ENCODE measurements around the gene GGA2.
"Not testable (repeated sequence)": the region's sequence is repeated elsewhere in the genome, so short reads cannot be mapped to it uniquely, and the experiment has no call there.

GGA2 gene

DNA sequence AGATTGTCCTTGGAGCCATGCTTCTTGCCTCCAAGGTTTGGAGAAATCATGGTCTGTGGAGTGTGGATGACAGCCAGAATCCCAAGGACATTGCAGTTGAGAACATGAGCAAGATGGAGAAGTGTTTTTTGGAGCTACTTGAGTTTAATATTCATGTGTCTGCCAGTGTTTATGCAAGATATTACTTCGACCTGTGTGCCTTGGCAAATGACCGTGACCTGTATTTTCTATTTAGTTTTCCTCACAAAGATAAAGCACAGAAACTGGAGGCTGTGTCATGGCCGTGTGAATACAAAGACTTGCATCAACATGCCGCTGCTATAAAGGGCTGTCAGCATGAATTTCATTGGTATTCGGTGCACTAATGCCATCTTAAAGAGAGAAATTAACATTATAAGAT lies 9.0 kb downstream of the GGA2 start:
- DNase-seq = no peak

DNA sequence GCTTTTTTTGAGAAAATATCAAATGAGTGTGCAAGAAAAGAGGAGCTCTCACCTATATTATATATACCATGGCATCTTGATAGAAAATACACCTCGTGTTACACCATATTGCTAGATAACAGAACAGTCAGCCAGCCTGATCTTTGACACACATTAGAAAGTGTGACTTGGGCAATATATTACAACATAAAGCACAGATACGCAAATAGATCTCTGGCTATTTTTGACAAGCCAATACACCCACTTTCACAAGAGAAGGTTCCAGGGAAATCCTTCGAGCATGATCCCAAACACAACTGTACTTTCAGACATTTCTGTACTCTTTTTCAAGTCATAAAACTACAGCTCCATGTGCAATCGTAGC lies 9.4 kb downstream of the GGA2 start:
- no peak for DNase-seq

DNA sequence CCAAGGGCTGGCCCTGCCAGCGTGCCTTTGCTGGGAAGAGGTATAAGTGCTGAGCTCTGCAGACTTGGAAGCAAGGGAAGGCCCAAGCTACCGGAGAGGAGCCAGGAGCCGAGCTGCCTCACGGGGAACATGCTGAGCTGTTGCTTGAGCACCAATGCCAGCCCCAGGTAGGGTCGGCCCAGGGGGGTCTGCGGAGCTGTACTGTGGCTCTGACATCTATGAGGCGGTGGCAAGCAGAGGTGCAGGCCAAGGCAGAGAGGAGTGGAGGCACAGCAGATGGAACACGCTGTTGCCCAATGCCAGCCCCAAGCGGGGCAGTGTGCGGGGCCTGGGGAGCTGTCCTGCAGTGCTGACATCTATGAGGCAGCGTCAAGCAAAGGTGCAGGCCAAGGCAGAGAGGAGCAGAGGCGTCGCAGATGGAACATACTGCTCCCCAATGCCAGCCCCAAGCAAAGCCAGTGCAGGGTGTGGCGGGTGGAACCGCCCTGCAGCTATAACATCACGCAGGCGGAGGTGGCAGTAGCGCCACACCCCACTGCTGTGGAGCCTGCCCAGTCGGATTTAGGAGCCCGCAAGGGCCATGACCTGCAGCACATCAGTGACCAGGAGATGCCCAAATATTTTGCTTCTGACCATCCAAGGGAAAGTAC lies 10.0 kb downstream of the GGA2 start:
- DNase-seq = no peak

DNA sequence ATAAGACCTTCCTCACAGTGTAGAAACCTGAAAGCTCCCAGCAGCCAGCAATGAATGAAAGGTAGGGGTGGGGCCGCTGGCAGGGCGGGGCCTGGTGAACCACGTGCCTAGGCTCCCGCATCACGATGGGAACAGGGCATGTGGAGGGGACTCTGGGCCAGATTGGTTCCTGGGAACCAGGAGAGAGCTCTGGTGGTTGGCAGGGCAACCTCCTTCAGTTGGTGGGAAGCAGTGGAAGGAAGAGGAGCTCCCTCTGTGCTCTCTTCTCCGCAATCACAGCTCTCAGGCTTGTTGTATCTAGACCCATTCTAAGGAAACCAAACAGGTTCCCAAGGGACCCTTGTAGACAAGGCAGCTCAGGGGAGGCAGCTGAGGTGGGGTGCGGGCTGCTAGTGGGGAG lies 10.5 kb downstream of the GGA2 start:
- no peak for DNase-seq

DNA sequence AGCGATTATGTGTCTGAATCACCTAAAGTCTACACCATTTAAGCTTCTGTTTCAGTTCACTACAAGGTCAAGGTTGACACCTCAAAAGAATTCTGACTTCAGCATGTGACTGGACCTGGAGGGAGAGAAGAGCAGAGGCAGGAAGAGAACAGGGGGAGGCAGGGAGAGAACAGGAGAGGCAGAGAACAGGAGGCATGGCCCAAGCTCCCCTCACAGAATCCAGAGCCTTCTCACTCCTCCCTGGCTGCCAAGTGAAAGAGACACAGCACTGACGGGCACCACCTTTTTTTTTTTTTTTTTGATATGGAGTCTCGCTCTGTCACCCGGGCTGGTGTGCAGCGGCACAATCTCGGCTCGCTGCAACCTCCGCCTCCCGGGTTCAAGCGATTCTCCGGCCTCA lies 11.4 kb downstream of the GGA2 start:
- no peak for DNase-seq

DNA sequence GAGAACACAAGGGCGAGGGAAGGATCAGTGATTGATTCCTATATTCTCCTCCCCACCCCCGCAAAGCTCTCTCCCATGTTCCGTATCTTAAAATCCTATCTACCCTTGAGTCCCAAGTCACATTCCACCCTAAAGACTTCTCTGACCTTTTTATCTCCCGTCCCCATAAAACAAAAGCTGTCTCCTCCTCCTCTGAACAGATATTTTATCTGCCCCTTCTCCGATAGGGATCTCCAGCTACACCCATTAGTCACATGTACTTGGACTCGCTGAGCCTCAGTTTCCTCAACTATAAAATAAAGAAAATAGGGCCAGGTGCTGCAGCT lies 12.8 kb downstream of the GGA2 start:
- DNase-seq = no peak

DNA sequence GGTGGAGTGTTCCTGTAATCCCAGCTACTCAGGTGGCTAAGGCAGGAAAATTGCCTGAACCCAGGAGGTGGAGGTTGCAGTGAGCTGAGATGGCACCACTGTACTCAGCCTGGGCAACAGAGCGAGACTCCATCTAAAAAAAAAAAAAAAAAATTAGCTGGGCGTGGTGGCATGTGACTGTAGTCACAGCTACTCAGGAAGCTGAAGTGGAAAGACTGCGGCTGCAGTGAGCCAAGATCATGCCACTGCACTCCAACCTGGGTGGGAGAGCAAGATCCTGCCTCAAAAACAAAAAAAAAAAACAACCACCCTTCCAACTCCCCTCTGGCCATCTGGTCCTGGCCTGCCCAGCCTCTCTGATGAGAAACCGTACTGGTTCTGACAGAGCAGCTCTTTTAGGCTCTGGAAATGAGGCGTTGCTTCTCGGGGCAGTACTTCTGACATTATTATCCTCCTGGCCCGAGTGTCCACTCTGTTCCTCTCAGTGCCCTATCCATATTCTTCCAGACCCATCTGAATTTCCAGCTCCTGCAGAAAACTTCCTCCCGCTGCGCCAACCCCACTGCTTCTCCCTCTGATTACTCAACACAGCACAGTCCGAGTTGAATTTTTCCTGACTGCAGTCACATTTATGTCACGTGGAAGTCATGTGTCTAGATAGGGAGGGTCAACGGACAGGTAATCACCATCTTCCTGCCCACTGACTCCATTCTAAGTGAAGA lies 13.3 kb downstream of the GGA2 start:
- DNase-seq = no peak

DNA sequence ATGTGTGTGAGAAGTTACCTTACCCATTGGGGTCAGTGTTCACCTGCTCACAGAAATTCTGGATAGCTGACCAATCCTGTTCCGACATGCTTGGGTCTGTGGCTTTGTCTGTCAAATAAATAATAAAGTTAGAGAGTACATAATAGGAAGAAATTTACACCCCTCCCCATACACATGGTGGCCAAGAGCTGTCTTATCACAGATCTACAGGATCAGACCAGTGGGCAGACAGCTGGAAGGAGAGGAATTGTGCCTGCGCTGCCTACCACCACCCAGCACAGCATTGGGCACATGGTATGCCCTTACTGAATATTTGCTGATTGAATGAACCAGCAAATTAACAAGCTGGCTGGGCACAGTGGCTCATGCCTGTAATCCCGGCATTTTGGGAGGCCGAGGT lies 14.6 kb downstream of the GGA2 start:
- no peak for DNase-seq

DNA sequence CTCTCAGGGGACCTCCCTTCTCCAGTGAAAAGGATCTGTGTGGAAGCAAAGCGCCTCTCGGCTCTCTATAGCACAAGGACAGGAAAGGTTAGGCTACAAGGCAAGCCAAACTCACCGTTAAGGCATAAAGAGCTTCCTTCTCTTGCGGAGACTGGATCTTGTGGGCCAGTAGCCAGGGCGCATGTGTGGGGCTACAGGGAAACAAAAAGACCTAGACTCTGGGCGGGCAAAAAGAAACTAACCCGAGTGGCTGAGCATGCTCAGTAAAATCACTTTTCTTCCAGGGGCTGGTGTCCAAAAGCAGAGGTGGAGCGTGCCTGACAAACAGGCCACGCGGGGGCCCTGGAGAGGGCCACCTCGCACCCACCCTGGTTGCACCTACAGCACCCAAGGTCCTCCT lies 16.1 kb downstream of the GGA2 start:
- DNase-seq = no peak

DNA sequence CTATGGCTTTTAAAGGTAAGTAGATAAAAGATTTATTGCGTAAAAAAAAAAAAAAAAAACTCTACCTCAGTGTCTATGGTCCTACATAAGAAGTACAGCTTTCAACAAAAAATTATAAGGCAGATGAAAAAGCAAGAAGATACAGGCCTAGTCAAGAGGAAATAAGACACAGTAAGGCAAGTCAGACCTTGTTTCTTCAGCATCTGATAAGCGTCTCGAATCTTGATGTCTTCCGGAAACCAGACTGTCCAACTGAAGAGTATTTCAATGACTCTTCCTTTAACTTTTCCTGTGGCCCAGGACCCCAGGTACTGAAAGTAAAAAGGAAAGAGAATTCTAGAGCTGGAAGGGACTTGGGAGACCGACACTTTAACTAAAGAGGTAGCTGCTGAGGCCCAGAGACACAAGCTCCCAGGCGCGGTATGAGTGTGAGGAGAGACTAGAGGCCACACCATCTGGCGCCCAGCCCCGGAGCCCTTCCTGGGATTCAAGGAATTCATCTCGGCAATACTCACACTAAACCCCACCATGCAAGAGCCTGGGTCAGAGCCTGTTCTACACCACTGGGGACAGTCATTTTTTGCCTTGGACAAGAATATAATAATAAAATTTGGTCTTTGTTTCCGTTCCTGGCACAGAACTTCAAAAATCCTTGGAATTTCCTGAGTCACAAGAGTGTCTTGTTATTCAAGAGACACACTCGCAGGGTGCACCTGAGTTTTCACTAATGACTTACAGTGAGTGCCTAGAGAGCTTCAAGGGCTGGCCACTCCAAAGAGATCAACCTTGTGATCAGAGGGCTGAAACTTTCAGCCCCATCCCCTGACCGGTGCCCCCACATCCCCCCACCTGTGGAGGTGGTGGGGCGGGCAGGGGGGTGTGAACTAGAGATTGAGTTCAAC lies 18.6 kb downstream of the GGA2 start:
- DNase-seq = no peak

DNA sequence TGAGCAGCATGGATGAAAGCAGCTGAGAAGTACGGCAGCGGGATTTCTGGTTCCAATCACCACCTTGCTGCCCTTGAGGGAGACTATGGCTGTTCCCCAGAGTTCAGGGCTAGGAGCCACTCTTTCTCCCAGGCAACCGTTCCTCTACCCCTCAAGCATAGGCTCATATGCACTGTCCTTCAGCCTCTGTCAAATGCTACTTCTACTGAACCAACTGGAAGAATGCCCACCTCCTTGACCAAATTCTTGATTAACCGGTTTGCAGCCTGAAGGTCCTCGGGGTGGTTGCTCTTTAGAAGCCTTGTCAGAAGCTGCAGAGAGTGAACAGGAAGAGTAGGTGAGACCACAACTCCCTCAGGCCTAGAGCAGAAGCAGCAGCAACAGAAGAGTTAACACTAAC lies 23.8 kb downstream of the GGA2 start:
- no peak for DNase-seq

DNA sequence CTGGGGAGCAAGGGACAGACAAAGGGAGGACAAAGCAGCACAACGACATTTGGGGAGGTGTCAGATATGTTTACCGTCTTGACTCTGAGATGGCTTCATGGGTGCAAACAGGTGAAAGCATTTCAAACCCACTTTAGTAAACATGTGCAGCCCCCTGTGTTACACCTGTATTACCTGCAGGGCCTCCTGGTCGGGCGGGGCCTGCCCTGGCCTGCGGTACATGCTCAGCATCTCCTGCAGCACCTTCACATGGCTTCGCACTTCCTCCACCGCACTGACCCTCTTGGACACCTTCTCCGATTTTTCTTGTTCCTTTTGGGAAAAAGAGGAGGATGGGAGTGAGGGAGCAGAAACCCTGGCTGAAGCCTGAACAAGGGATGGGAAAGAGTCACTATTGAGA lies 24.5 kb downstream of the GGA2 start:
- DNase-seq = no peak

DNA sequence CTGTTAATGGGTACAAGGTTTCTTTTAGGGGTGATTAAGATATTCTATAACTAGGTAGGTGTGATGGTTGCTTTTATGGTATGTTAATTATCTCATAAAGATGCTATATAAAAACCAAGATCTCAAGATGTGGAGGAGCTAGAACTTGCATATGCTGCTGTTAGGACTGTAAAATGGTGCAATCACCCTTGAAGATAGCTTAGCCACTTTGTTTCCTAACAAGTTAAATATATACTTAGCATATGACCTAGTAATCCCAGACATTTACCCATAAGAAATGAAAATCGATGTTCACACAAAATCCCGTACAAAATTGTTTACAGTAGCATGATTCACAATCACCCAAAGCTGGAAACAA lies 25.1 kb downstream of the GGA2 start:
- no peak for DNase-seq

DNA sequence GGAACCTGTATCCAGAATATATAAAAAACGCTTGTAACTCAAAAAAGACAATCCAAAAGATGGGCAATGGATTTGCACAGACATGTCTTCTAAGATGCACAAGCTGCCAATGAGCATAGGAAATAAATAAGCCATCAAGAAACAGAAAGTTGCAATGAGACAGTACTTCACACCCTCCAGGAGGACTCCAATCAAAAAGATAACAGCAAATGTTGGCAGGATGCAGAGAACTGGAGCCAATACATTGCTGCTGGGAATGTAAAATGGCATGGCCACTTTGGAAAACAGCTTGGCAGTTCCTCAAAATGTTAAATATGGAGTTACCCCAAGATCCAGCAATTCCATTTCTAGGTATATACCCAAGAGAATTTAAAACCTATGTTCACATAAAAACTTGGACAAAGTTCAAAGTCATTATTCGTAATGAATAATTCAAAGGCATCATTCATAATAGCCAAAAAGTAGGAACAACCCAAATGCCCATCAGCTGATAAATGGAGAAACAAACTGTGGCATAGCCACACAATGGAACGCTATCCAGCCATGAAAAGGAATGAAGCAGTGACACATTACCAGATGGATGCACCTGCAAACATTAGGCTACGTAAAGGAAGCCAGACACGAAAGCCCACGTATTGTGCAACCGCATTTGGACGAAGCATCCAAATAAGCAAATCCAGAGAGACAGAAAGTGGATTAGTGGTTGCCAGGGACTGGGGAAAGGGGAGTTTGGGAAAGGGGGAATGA lies 25.6 kb downstream of the GGA2 start:
- DNase-seq = no peak

DNA sequence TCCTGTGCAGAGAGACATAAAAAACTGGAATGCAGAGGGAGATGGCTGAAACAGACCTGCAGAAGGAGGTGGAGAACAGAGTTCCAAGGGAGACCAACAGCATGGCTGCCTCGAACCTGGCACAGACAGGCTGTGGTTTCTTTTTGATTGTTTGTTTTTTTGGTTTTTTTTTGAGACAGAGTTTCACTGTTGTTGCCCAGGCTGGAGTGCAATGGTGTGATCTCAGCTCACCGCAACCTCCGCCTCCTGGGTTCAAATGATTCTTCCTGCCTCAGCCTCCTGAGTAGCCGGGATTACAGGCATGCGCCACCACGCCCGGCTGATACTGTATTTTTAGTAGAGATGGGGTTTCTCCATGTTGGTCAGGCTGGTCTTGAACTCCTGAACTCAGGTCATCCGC lies 26.8 kb downstream of the GGA2 start:
- not testable (repeated sequence) for DNase-seq

DNA sequence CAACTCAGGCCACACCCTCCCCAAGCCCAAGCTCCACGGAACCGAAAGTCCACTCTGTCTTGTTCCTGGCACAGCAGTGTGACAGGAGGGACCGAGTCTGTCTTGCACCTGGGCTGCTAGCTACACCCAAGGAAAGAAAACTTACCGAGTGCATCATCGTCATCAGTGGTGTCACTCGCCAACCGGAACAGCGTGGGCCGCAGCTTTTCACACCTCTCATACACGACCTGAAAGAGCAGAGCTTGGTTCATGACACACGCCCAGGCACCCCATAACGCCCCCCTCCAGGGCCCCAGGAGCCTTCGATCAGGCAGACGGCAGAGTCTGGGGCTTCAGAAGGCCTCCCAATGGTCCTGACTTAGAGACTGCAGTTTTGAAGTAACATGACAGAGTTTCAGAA lies 27.5 kb downstream of the GGA2 start:
- no peak for DNase-seq

DNA sequence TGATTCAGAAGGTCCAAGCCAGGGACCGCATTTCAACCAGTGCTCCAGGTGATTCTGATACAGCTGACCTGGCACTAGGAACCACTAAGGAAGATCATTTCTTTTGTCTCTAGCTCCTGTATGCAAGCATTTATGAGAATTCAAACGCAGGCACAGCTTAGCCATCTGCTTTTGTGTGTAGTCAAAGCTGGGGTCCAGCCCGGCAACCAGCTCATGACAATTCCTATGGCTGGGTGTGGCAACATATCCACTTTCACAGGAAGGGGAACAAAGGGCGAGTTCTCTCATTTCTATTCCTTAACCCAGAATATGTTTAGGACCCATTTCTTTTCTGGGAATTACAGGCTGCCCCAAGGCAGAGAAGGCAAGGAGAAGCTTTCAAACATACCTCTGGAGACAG lies 30.0 kb downstream of the GGA2 start:
- DNase-seq = no peak

DNA sequence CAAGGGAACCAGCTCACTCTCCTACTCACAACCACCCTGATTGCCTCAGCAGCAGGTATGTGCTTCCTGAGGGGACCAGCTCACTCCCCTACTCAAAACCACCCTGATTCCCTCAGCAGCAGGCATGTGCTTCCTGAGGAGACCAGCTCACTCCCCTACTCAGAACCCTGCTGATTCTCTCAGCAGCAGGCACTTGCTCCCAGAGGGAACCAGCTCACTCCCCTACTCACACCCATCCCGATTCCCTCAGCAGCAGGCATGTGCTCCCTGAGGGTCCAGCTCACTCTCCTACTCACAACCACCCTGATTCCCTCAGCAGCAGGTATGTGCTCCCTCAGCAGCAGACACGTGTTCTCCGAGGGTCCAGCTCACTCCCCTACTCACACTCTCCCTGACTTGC lies 31.2 kb downstream of the GGA2 start:
- DNase-seq = no peak

DNA sequence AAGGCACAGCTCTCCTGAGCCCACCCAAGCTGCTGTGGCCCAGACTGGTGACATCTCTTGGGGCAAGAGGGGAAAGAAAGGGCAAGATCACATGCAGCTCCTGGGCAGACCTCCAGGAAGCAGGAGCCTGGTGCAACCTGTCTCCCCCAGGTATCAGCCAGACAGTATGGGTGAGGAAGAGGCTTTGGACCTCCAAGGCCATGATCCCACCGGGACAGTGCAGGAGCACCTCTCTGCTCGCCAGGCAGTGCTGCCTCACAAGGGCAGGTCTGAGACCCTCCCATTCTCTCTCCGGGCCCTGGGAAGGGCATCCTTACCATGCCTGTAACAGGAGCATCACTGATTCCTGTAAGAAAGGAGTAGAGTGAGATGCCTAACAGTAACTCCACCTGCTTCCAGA lies 31.7 kb downstream of the GGA2 start:
- DNase-seq = no peak

DNA sequence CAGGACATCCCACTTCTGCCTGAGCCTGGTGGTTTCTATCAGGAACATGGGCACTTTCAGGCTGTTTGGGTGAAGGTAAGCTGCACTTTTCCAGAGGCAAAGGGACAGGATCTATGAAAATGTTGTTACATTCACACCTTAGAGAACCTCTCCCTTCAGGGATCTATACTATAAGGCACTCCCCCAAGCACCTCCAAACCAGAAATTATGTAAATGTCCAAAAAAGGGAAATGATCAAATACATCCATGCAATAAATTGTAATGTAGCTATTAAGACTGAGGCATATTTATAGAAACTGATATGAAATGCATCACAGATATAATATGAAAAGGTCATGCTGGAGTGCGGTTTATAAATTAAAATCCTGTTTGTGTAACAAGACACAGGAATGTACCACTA lies 34.0 kb downstream of the GGA2 start:
- DNase-seq = no peak

DNA sequence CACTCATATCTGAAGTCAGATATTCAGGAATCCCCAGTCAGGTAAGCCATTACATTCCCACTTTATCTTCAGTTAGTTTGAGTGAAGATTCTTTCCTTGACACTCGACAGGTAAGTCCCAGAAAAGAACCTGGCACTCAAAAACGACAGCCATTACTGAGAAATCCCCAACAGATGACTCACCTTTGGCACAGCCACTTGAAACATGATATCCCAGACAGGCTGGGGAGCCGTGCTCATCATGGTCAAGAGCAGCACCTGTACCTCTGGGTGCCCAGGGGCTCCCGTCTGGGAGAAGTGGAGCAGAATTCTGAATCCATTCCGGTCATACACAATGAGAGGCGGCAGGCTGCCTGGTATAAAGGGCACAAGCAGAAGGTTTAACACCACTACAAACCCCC lies 40.5 kb downstream of the GGA2 start:
- no peak for DNase-seq

DNA sequence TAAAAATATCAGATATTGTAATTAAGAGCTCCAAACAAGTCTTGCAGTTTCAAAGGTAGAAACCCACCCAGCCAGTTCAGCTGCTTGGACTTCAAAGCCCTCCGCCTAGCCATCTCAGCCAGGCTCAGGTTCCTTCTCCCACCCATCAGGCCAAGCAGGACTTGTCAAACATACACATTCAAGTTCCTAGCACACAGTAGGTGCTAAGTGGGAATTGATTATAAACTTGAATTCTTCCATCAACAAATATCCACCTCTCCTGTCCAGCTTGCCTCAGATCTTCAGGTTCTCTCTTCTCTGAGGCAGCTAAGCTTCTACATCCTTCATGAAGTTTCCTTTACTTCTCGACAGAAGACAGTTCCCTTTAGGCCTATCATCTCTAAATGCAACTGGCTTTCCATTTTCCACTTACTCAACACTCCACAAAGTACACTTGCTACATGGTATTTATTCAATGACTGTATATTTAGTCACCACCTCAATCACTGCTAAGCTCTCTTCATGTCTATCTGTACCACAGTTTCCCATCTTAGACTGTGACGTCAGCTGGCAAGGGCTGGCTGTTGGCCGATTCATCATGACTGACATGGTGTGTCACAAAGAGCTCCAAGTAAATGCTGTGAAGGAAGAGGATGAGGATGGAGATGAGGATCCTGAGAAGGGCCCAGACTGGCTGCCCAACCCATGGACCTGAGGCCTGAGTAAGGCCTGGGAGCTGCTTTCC lies 44.0 kb downstream of the GGA2 start:
- DNase-seq = no peak

DNA sequence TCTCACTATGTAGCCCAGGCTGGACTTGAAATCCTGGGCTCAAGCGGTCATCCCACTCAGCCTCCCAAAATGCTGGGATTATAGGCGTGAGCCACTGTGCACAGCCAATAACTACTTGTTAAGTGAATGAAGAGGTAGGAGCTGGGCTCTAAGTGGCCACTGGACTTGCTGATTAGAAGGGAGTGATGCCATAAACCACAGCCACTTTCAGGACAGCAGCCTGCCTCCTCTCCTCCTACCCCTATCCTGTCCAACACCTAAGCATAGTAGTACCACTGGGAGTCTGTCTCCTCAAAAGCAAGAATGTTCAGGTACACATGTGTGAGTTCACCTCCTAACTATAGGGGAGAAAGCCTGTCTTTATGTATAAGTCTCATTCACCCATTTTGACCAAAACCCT lies 45.1 kb downstream of the GGA2 start:
- no peak for DNase-seq
